GM12872 (cell line): ENCODE results near the gene GNB1L.

Source experiments
- TF ChIP-seq, protein P1 (sequence below): IDR thresholded peaks from 3 replicates; pipeline ENCODE4 v1.5.1; 2011; ENCODE audit warnings: low read depth, mild to moderate bottlenecking, low read length, moderate library complexity; ENCODE audit not compliant: insufficient read depth

The GNB1L gene

DNA sequence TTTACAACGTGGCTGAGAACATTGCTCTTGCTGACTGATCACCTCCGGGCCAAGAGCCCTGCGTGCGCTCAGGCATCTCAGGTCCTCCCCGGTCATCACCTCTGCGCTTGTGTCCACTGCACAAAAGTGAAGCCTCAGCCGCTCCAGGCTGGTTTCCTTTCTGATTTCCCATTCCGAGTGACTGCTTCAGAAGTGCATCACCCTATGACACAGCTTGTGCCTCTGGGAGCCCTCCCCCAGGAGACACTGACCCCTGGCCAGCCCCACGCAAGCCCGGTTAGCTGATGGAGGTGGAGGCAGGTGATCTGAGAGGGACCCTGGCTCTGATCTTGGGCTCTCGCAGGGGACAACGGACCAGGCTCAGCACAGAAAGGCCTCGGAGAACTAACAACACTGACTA, 38.3 kb upstream of the GNB1L start:
- TF ChIP-seq, protein P1, sequence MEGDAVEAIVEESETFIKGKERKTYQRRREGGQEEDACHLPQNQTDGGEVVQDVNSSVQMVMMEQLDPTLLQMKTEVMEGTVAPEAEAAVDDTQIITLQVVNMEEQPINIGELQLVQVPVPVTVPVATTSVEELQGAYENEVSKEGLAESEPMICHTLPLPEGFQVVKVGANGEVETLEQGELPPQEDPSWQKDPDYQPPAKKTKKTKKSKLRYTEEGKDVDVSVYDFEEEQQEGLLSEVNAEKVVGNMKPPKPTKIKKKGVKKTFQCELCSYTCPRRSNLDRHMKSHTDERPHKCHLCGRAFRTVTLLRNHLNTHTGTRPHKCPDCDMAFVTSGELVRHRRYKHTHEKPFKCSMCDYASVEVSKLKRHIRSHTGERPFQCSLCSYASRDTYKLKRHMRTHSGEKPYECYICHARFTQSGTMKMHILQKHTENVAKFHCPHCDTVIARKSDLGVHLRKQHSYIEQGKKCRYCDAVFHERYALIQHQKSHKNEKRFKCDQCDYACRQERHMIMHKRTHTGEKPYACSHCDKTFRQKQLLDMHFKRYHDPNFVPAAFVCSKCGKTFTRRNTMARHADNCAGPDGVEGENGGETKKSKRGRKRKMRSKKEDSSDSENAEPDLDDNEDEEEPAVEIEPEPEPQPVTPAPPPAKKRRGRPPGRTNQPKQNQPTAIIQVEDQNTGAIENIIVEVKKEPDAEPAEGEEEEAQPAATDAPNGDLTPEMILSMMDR: no peak

DNA sequence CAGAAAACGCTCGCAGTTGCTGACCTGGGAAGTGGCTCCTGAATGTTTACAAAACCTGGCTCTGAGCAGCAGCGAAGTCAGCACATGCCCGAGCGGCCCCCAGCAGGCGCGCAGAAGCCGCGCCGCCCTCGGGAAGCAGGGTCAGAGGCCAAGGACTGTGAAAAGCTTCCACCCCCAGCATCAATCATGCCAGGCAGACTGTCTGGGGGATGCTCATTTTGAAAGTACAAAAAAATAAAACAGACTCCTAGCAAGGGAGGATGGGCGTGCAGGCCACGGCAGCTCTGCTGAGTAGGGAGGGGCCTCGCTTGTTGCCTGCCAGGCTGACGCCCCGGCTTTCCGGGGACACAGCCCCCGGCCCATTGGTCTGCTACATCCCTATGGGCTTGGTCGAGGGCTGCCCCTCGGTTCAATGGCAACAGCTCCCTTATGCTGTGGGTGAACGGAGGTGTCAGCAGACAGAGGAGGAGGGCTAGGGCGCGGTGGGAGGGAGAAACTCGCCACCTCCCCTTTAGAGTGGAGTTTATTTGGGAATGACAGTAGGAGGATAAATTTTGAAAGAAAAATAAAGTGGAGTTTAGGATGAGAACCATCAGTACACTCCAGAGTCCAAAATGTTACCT, 37.7 kb upstream of the GNB1L start:
- TF ChIP-seq, protein P1: no peak

DNA sequence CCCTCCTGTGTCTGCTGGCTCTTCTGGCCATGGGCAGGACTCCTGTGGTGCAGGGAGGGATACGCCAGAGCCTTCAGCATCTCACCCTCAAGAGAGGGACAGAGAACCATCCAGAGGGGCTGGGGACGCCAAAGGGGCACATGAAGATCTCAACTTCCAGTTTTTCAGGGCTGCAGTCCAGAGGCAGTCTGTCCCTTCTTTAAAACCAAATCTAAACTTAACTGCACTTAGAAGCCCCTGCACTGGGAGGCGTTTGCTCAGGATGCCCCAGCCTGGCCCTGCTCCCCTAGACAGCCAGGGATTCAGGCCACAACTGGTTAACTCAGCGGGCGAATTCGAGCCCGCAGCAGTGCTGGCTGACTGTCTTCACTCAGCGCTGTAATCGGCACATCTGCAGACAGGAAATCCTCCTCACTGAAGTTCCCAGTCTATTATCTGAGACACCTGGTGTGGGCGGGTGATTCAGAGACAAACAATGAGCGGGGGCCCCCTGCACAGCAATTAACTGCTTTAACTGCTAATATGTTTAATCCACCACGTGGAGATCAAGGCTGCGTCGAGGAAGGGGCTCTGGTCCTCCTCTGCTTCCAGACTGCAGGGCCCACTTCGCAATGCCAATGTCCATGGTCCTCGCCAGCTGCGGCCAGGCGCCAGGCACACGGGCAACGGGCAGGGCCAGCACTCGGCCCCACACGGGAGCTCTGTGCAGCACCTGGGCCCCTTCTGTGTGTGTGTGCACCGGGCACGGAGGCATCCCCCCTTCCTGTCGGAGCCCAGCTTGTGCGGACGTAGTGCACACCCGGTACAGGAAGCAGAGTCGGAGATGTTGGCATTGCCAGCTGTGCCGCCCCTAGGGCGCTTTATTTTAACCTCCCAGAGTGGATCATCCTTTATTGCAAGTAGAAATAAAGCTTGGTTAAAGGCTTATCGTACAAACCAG, 36.9 kb upstream of the GNB1L start:
- TF ChIP-seq, protein P1: no peak

DNA sequence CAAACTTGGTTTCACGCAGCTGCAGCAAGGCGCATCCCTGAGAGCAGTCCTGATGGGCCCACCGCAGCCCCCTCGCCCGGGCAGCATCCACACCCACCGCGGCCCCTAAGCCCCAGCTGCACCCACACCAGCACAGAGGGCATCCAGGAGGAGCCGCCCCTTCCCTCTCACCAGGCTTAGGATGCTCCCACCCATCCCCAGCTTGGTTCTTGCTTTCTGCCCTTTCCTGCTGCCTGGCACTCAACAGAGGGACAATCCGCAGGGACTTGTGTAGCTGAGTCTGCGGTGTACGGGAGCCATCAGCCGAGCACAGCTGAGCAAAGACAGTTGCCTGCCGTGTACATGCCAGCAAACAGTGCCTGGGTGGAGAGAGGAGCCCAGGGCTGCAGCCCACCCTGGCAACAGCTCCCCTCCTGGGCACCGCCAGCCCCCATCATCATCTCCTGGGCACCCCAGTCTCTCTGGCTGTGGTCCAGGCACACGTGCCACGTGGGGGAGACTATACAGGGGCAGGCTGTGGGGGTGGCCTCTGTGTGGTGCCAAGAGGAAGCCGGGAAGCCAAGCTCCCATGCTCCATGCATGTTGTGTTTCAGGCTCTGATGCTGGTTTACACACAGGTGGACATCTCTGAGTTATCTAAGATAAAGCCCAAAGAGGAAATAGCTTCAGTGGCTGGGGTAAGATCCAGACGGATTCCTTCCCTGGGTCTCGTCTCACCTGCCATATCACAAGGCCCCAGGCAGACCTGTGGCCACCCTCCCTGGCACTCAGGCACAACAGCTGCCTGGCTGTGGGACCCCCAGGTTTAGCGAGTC, 36.0 kb upstream of the GNB1L start:
- TF ChIP-seq, protein P1: no peak

DNA sequence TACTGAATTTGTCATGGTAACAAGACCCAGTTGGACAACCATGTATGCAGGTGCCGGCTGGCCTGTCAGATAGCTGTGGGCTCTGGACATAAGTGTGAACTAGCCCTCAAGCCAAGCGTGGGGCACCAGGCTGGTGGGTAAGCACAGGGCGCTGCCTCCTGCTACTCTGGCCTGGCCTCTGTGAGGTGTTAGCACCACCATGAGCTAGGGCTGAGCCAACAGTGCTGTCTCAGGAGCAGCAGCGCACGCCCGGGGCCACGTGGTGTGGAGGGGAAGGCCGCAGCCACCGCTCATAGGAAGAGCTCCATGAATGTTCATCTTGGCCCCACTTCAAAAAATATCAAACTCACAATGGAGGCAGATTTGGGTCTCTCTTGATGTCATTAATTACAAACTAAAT, 35.3 kb upstream of the GNB1L start:
- TF ChIP-seq, protein P1: no peak

DNA sequence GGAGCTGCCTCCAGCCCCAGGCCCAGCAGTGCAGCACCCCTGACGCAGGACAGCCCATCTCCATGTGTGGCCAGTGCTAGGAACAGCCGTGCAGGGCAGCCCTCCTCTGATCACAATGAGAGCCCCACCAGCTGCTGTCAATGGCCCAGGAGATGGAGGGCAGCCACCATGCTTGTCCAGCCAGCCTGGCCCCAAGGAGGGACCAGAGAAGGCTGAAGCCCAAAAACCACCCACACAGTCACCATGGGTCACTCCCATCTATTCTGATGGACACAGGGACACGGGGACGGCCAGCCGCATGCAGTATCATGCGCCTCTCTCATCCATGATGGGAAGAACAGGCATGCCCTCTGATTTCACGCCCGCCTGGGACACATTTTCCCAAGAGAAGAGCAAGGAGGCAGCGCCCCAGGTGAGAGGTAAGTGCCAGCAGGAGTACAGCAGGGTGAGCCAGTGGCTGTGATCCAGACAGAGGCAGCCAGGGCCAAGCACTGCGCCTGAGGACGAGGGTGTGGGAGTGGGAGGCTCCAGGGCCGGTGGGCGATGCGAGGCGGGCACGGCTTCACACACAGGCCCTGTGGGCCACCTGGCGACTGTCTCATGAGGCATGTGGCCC, 33.6 kb upstream of the GNB1L start:
- TF ChIP-seq, protein P1: no peak
